ENCODE measurements around the gene SLC6A7.

DNA sequence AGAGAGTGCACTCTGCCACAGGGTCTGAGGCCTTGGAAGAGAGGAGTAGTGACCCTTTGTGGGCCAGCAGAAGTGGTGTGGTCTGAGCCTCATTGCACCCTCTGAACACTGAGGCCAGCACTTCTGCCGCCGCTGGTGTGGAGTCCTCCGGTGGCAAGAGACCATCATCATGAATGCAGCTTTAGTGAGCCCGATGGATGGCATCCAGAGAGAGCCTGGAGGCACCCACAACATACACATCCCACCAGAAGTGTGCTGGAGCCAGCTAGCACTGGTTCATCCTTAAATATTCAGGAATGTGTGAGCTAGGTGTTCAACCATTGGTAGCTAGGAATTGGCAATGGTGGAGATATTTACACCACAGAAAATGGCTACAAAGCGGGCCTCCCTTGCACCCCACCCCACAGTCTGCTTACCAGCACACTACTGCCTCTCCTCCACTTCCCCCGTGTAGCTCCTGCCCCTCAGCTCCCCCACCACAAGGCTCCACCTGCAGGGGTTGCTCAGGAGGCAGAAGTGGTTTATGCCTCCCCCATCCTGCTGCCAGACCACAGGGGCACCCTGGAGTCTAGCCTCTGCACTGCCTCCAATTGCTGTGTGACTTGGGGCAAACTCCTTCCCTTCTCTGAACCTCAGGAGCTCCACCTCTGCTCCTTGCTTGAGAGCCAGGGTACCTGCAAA lies 16.4 kb downstream of the SLC6A7 start:
- TF ChIP-seq, protein P1, sequence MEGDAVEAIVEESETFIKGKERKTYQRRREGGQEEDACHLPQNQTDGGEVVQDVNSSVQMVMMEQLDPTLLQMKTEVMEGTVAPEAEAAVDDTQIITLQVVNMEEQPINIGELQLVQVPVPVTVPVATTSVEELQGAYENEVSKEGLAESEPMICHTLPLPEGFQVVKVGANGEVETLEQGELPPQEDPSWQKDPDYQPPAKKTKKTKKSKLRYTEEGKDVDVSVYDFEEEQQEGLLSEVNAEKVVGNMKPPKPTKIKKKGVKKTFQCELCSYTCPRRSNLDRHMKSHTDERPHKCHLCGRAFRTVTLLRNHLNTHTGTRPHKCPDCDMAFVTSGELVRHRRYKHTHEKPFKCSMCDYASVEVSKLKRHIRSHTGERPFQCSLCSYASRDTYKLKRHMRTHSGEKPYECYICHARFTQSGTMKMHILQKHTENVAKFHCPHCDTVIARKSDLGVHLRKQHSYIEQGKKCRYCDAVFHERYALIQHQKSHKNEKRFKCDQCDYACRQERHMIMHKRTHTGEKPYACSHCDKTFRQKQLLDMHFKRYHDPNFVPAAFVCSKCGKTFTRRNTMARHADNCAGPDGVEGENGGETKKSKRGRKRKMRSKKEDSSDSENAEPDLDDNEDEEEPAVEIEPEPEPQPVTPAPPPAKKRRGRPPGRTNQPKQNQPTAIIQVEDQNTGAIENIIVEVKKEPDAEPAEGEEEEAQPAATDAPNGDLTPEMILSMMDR (IDR thresholded peaks at IDR 0.05; ENCODE audit: low read depth, low read length) = no peak
- TF ChIP-seq EZH2phosphoT487 (IDR thresholded peaks at IDR 0.05; ENCODE audit: low read depth) = no peak
